Gastrocnemius medialis (tissue), 4 donors: Measurements from ENCODE around the gene USP15. TPM values are rescaled to one million over a fixed set of nuclear protein-coding genes. Genes with fewer than 3 reads are reported as not detected.

ENCODE experiments used
- ATAC-seq, 2 donors: fragments of 150-250 bp; one replicate each; pipeline ENCODE4 v1.9.1; 2016
- DNase-seq, 2 donors: peaks; one replicate each; pipeline ENCODE4 v3.0.0-alpha.2; 2019
- H3K27ac ChIP-seq, 4 donors: fragments of 200-600 bp; sonication (generic); 1 replicate in 1 of 4; 2 replicates in 3 of 4; pipeline ENCODE4 v1.5.1; 2016 to 2018; ENCODE audit warnings: mild to moderate bottlenecking in 2 of 4, moderate library complexity in 1 of 4
- H3K27me3 ChIP-seq, 3 donors: fragments of 200-600 bp; sonication (generic) in 2 of 3; 1 replicate in 1 of 3; 2 replicates in 2 of 3; pipeline versions ENCODE4 v1.5.1 to v1.6.0; 2016 to 2019; ENCODE audit warnings: mild to moderate bottlenecking in 1 of 3, moderate library complexity in 1 of 3
- H3K36me3 ChIP-seq, 2 donors: fragments of 200-600 bp; sonication (generic) in 1 of 2; one replicate each; pipeline ENCODE4 v1.5.1; 2017 to 2018
- H3K4me1 ChIP-seq, 2 donors: fragments of 200-600 bp; sonication (generic) in 1 of 2; one replicate each; pipeline ENCODE4 v1.5.1; 2016 to 2017; ENCODE audit warnings: mild to moderate bottlenecking in 2 of 2
- H3K4me3 ChIP-seq, 4 donors: fragments of 200-600 bp; sonication (generic) in 3 of 4; 1 replicate in 1 of 4; 2 replicates in 3 of 4; pipeline ENCODE4 v1.5.1; 2016 to 2019; ENCODE audit warnings: mild to moderate bottlenecking in 2 of 4
- H3K9me3 ChIP-seq, 3 donors: fragments of 200-600 bp; sonication (generic) in 2 of 3; 1 replicate in 1 of 3; 2 replicates in 2 of 3; pipeline ENCODE4 v1.5.1; 2016 to 2019
- CTCF ChIP-seq, 5 experiments: fragments of 450-650 bp in 3 of 5; fragments of 200-600 bp in 2 of 5; sonication (generic) in 2 of 5; IDR thresholded peaks in 4 of 5; conservative IDR thresholded peaks in 1 of 5; 1 replicate in 4 of 5; 2 replicates in 1 of 5; pipeline ENCODE4 v1.5.1; 2016 to 2019; ENCODE audit warnings: antibody characterized with exemption in 5 of 5, mild to moderate bottlenecking in 3 of 5, moderate library complexity in 3 of 5
- POLR2A ChIP-seq, 2 donors: fragments of 450-650 bp; IDR thresholded peaks; one replicate each; pipeline ENCODE4 v1.6.1; 2017; ENCODE audit warnings: antibody characterized with exemption in 2 of 2, mild to moderate bottlenecking in 2 of 2, moderate library complexity in 2 of 2
- in situ Hi-C, 4 donors: fragments of 200-750 bp; cut with MboI; loops; one replicate each; pipeline versions ENCODE4 v1.15.0 to v1.8.0; 2017; ENCODE audit warnings: low sequenced_read_pairs in 4 of 4
- intact Hi-C: fragments of 100-400 bp; cut with DNase I; formaldehyde crosslinking; loops from one replicate; pipeline ENCODE4 v1.15.1; 2023; ENCODE audit warnings: low total_unique reads
- total RNA-seq, 4 donors: library from RNA; depleted of rRNA; stranded (reverse); fragments of >200 nt; gene quantifications; one replicate each; pipeline versions ENCODE4 v1.1.0 to v1.2.3, GENCODE V29; 2016

USP15 gene
- total RNA-seq, 4 donors from 2014 or later: 49.0 to 93.6 (median 50.6) TPM

DNA sequence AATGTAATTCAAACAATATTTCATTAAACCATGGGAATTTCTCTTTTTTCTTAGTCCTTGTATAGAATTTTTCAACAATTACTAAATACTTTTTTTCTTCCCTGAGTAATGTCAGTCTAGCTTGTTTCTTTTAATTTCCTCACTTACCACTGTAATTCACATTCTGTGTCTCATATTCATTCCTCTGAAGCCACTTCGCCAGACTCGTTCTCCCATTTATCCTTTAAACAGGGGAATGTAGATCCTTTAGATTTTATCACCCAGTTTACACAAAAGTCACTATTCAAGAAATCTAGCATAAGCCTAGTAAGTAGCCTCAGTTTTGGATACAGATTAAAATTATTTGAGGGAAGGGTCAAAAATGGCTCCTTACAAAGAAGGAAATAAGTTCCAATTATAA lies 6.8 kb downstream of the USP15 start:
- H3K27ac ChIP-seq: peak overlapping the region in 2 of 4 donors; percentile 28 to 41
- in situ Hi-C loops: loop anchor here in 2 of 4 donors (25.0 kb wide), 2 partner anchors 320 to 520 kb away; no protein-coding TSS in a partner anchor
- H3K4me1 ChIP-seq: peaks cover 84 to 85% of the 10 kb centered on the region in 2 donors
- no peaks in the 10 kb centered on the region for H3K27me3 ChIP-seq
- H3K36me3 ChIP-seq: no peaks in the 10 kb centered on the region
- ATAC-seq (no peak), DNase-seq (no peak)
- no peak overlapping the region for H3K4me3 ChIP-seq
- TF ChIP-seq POLR2A (IDR thresholded peaks at IDR 0.05) (no peak), CTCF (IDR thresholded peaks at IDR 0.05 in 4 of 5, conservative IDR thresholded peaks at IDR 0.05 in 1 of 5) (no peak)
- no peaks in the 10 kb centered on the region for H3K9me3 ChIP-seq
- intact Hi-C loops: no loop called here

GRCh38 chr12:62267480-62267879 lies 7.3 kb downstream of the USP15 start:
- Histone ChIP-seq H3K9me3 (no peaks in the 10 kb centered on the region), H3K4me1 (peaks cover 84 to 88% of the 10 kb centered on the region in 2 donors), H3K27ac (peak overlapping the region in 3 of 4 donors; percentile 1 to 41 (median 28)), H3K27me3 (no peaks in the 10 kb centered on the region), H3K4me3 (no peak overlapping the region), H3K36me3 (no peaks in the 10 kb centered on the region)
- intact Hi-C loops: no loop called here
- TF ChIP-seq POLR2A (IDR thresholded peaks at IDR 0.05) (no peak), CTCF (IDR thresholded peaks at IDR 0.05 in 4 of 5, conservative IDR thresholded peaks at IDR 0.05 in 1 of 5) (no peak)
- in situ Hi-C loops: loop anchor here in 2 of 4 donors (25.0 kb wide), 2 partner anchors 320 to 520 kb away; no protein-coding TSS in a partner anchor
- ATAC-seq (no peak), DNase-seq (no peak)

GRCh38 chr12:62268956-62269355 lies 8.8 kb downstream of the USP15 start:
- no peak for DNase-seq
- no peak for ATAC-seq
- H3K36me3 ChIP-seq: no peaks in the 10 kb centered on the region
- H3K9me3 ChIP-seq: no peaks in the 10 kb centered on the region
- H3K4me1 ChIP-seq: peaks cover 85 to 91% of the 10 kb centered on the region in 2 donors
- no peak for TF ChIP-seq CTCF (IDR thresholded peaks at IDR 0.05 in 4 of 5, conservative IDR thresholded peaks at IDR 0.05 in 1 of 5)
- no peak for TF ChIP-seq POLR2A (IDR thresholded peaks at IDR 0.05)
- intact Hi-C loops: no loop called here
- no peak overlapping the region for H3K27ac ChIP-seq
- peak overlapping the region in 1 of 4 donors; percentile 1 for H3K4me3 ChIP-seq
- H3K27me3 ChIP-seq: no peaks in the 10 kb centered on the region
- in situ Hi-C loops: loop anchor here in 2 of 4 donors (25.0 kb wide), 2 partner anchors 318 to 518 kb away; no protein-coding TSS in a partner anchor

DNA sequence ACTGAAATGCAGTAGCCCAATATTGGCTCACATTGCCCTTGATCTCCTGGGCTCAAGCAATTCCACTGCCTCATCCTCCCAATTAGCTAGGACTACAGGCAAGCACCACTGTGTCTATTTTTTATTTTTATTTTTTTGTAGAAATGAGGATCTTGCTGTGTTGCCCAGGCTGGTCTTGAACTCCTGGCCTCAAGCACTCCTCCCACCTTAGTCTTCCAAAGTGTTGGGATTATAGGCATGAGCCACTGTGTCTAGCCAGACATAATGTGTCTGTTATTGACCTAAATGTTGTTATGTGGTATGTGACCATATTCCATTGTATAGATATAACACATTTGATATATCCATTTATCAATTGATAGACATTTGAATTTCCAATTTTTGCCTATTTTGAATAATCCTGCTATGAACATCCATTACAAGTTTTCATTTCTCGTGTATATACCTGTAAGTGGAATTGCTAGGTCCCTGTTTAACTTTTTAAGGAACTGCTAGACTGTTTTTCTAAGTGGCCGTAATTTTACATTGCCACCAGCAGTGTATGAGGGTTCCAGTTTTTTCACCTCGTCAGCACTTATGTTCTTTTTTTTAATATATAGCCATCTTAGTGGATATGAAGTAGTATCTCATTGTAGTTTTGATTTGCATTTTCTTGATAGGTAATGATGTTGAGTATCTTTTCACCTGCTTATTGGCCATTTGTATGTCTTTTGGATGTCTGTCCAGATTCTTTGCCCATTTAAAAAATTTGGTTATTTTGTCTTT lies 9.4 kb downstream of the USP15 start:
- Histone ChIP-seq H3K4me1 (peaks cover 87 to 91% of the 10 kb centered on the region in 2 donors), H3K27ac (no peak overlapping the region), H3K36me3 (no peaks in the 10 kb centered on the region), H3K27me3 (no peaks in the 10 kb centered on the region), H3K9me3 (no peaks in the 10 kb centered on the region), H3K4me3 (no peak overlapping the region)
- in situ Hi-C loops: loop anchor here in 2 of 4 donors (25.0 kb wide), 2 partner anchors 318 to 518 kb away; no protein-coding TSS in a partner anchor
- no peak for ATAC-seq
- intact Hi-C loops: no loop called here
- DNase-seq: no peak
- TF ChIP-seq POLR2A (IDR thresholded peaks at IDR 0.05) (no peak), CTCF (IDR thresholded peaks at IDR 0.05 in 4 of 5, conservative IDR thresholded peaks at IDR 0.05 in 1 of 5) (no peak)
